ENCODE data around the gene GRIN2D. TPM values are rescaled to one million over a fixed set of nuclear protein-coding genes. Genes with fewer than 3 reads are reported as not detected.

The GRIN2D gene
- total RNA-seq, 1 donor from 2014 or later, result not detected

- TF ChIP-seq POLR2AphosphoS5 (IDR thresholded peaks at IDR 0.05; ENCODE audit: insufficient read depth in 1 of 2, low read depth in 1 of 2), result no peak
- intact Hi-C loops (cut with DNase I), result no loop called here
- H3K27ac ChIP-seq, result no peak overlapping the region
Observed at GRCh38 chr19:48401287-48401686, 7.8 kb downstream of the GRIN2D start.

GRCh38 chr19:48403606-48404005 lies 10.1 kb downstream of the GRIN2D start:
- Histone ChIP-seq H3K27me3 (no peaks in the 10 kb centered on the region), H3K27ac (no peak overlapping the region), H3K4me3 (no peak overlapping the region), H3K4me1 (no peaks in the 10 kb centered on the region), H3K36me3 (no peaks in the 10 kb centered on the region), H3K9me3 (no peaks in the 10 kb centered on the region)
- intact Hi-C loops (cut with DNase I), result no loop called here
- DNase-seq (ENCODE audit: extremely low spot score in 2 of 2), result no peak
- TF ChIP-seq POLR2A (IDR thresholded peaks at IDR 0.05) (no peak), CTCF (IDR thresholded peaks at IDR 0.05) (no peak), POLR2AphosphoS5 (IDR thresholded peaks at IDR 0.05; ENCODE audit: insufficient read depth in 1 of 2, low read depth in 1 of 2) (no peak)

More at GRCh38 chr19:48401287-48401686, 7.8 kb downstream of the GRIN2D start:
- Histone ChIP-seq H3K27me3 (peaks cover 10% of the 10 kb centered on the region), H3K9me3 (no peaks in the 10 kb centered on the region), H3K36me3 (no peaks in the 10 kb centered on the region), H3K4me3 (no peak overlapping the region), H3K4me1 (peaks cover 8% of the 10 kb centered on the region)
- no peak for DNase-seq (ENCODE audit: extremely low spot score in 2 of 2)

- Histone ChIP-seq H3K9me3 (no peaks in the 10 kb centered on the region), H3K4me1 (no peaks in the 10 kb centered on the region), H3K4me3 (no peak overlapping the region), H3K27me3 (no peaks in the 10 kb centered on the region), H3K36me3 (no peaks in the 10 kb centered on the region), H3K27ac (no peak overlapping the region)
- intact Hi-C loops (cut with DNase I), result no loop called here
- DNase-seq (ENCODE audit: extremely low spot score in 2 of 2), result no peak
- TF ChIP-seq POLR2A (IDR thresholded peaks at IDR 0.05) (no peak), POLR2AphosphoS5 (IDR thresholded peaks at IDR 0.05; ENCODE audit: insufficient read depth in 1 of 2, low read depth in 1 of 2) (no peak), CTCF (IDR thresholded peaks at IDR 0.05) (no peak)
Observed at GRCh38 chr19:48405010-48405659, 11.7 kb downstream of the GRIN2D start.

GRCh38 chr19:48405850-48406249 lies 12.4 kb downstream of the GRIN2D start:
- H3K4me3 ChIP-seq, result no peak overlapping the region
- no peaks in the 10 kb centered on the region for H3K9me3 ChIP-seq
- H3K4me1 ChIP-seq, result no peaks in the 10 kb centered on the region
- no peaks in the 10 kb centered on the region for H3K36me3 ChIP-seq
- no peak for DNase-seq (ENCODE audit: extremely low spot score in 2 of 2)
- intact Hi-C loops (cut with DNase I), result no loop called here
- no peak overlapping the region for H3K27ac ChIP-seq
- TF ChIP-seq CTCF (IDR thresholded peaks at IDR 0.05) (no peak), POLR2A (IDR thresholded peaks at IDR 0.05) (no peak), POLR2AphosphoS5 (IDR thresholded peaks at IDR 0.05; ENCODE audit: insufficient read depth in 1 of 2, low read depth in 1 of 2) (no peak)
- no peaks in the 10 kb centered on the region for H3K27me3 ChIP-seq

GRCh38 chr19:48413879-48414587 lies 20.6 kb downstream of the GRIN2D start:
- Histone ChIP-seq H3K36me3 (no peaks in the 10 kb centered on the region), H3K27ac (no peak overlapping the region), H3K27me3 (no peaks in the 10 kb centered on the region), H3K9me3 (no peaks in the 10 kb centered on the region), H3K4me1 (peaks cover 13% of the 10 kb centered on the region), H3K4me3 (no peak overlapping the region)
- no peak for DNase-seq (ENCODE audit: extremely low spot score in 2 of 2)
- TF ChIP-seq POLR2A (IDR thresholded peaks at IDR 0.05) (no peak), CTCF (IDR thresholded peaks at IDR 0.05) (no peak), POLR2AphosphoS5 (IDR thresholded peaks at IDR 0.05; ENCODE audit: insufficient read depth in 1 of 2, low read depth in 1 of 2) (no peak)
- intact Hi-C loops (cut with DNase I), result no loop called here

Data from vagina (tissue), 2 donors.